Head of caudate nucleus (tissue), 42 donors: ENCODE data around the gene TAOK2.

Experiments
- DNase-seq, 42 donors: peaks; one replicate each; pipeline versions ENCODE4 v3.0.0 to v3.0.0-alpha.2; 2020 to 2021; ENCODE audit warnings: mixed read lengths in 7 of 42
- intact Hi-C: fragments of 100-400 bp; cut with DNase I; formaldehyde crosslinking; loops from one replicate; pipeline ENCODE4 v1.15.0; 2022

The TAOK2 gene

GRCh38 chr16:29983420-29984136, 9.9 kb downstream of the TAOK2 start:
- intact Hi-C loops = no loop called here
- no peak for DNase-seq

- DNase-seq = no peak
- intact Hi-C loops = no loop called here
Measured at GRCh38 chr16:29984137-29984763, 10.6 kb downstream of the TAOK2 start.

- DNase-seq = no peak
- intact Hi-C loops = no loop called here
Measured at GRCh38 chr16:29984764-29985147, 11.1 kb downstream of the TAOK2 start.

- DNase-seq = no peak
Measured at GRCh38 chr16:29985271-29985811, 11.7 kb downstream of the TAOK2 start.

GRCh38 chr16:29986231-29986630, 12.6 kb downstream of the TAOK2 start:
- DNase-seq = no peak
- intact Hi-C loops = no loop called here

More at GRCh38 chr16:29985271-29985811, 11.7 kb downstream of the TAOK2 start:
- intact Hi-C loops = no loop called here

- DNase-seq = no peak
- intact Hi-C loops = no loop called here
Measured at GRCh38 chr16:29986931-29987330, 13.3 kb downstream of the TAOK2 start.

GRCh38 chr16:29987371-29988085, 13.9 kb downstream of the TAOK2 start:
- intact Hi-C loops = no loop called here
- DNase-seq = no peak

GRCh38 chr16:29988346-29989075, 14.8 kb downstream of the TAOK2 start:
- intact Hi-C loops = no loop called here
- no peak for DNase-seq

- intact Hi-C loops = no loop called here
- no peak for DNase-seq
Measured at GRCh38 chr16:29989111-29989858, 15.6 kb downstream of the TAOK2 start.

- DNase-seq = no peak
- intact Hi-C loops = loop anchor here (10.0 kb wide), 2 partner anchors 65 to 175 kb away; partner anchors contain the start of genes PAGR1 and PRRT2
Measured at GRCh38 chr16:29990034-29990433, 16.4 kb downstream of the TAOK2 start.

- intact Hi-C loops = loop anchor here (10.0 kb wide), 2 partner anchors 64 to 176 kb away; partner anchors contain the start of genes PAGR1 and PRRT2
- DNase-seq = no peak
Measured at GRCh38 chr16:29990883-29991570, 17.4 kb downstream of the TAOK2 start.

GRCh38 chr16:29991571-29991904, 17.9 kb downstream of the TAOK2 start:
- DNase-seq = no peak
- intact Hi-C loops = loop anchor here (10.0 kb wide), 2 partner anchors 63 to 177 kb away; partner anchors contain the start of genes PAGR1 and PRRT2

GRCh38 chr16:29992344-29992967, 18.8 kb downstream of the TAOK2 start:
- no peak for DNase-seq
- intact Hi-C loops = loop anchor here (10.0 kb wide), 2 partner anchors 62 to 178 kb away; partner anchors contain the start of genes PAGR1 and PRRT2

- no peak for DNase-seq
- intact Hi-C loops = loop anchor here (10.0 kb wide), 2 partner anchors 61 to 179 kb away; partner anchors contain the start of genes PAGR1 and PRRT2
Measured at GRCh38 chr16:29993191-29993902, 19.7 kb downstream of the TAOK2 start.

GRCh38 chr16:29993903-29994599, 20.4 kb downstream of the TAOK2 start:
- no peak for DNase-seq
- intact Hi-C loops = loop anchor here (2.0 to 10.0 kb wide), 3 partner anchors 19 to 179 kb away; partner anchors contain the start of genes PAGR1 and PRRT2
